Left renal pelvis (tissue), 4 donors: ENCODE results near the gene TAF6L. TPM values are rescaled to one million over a fixed set of nuclear protein-coding genes. Genes with fewer than 3 reads are reported as not detected.
"Not testable (repeated sequence)": the region's sequence is repeated elsewhere in the genome, so short reads cannot be mapped to it uniquely, and the experiment has no call there.

Experiments
- DNase-seq, 4 donors: peaks; one replicate each; pipeline ENCODE4 v3.0.0-alpha.2; 2013; ENCODE audit warnings: low read depth in 4 of 4, low spot score in 3 of 4
- polyA plus RNA-seq, 4 donors: library from polyadenylated mRNA; unstranded; fragments of 120-200 nt; gene quantifications; one replicate each; pipeline ENCODE4 v1.2.1, GENCODE V29; 2013; ENCODE audit not compliant: insufficient read length in 4 of 4

The TAF6L gene
- polyA plus RNA-seq, 4 donors: 19.8 to 43.2 (median 26.6) TPM

GRCh38 chr11:62804310-62805075, 33.3 kb downstream of the TAF6L start:
- no peak for DNase-seq

GRCh38 chr11:62805076-62805892, 34.1 kb downstream of the TAF6L start, which contains the start of gene NXF1:
TSS of gene NXF1 (minus strand) at chr11:62805440. CDS start at chr11:62805356, 84 bp downstream.
- peak; percentile 89 to 93 (median 90) for DNase-seq

GRCh38 chr11:62805961-62806441, 34.8 kb downstream of the TAF6L start:
- no peak for DNase-seq

GRCh38 chr11:62806611-62807121, 35.5 kb downstream of the TAF6L start:
- DNase-seq: no peak

- no peak for DNase-seq
Observed at GRCh38 chr11:62810748-62811147, 39.6 kb downstream of the TAF6L start.

GRCh38 chr11:62811659-62812058, 40.5 kb downstream of the TAF6L start:
- no peak for DNase-seq

- DNase-seq: no peak
Observed at GRCh38 chr11:62816557-62816956, 45.4 kb downstream of the TAF6L start.

GRCh38 chr11:62817129-62817528, 45.9 kb downstream of the TAF6L start:
- no peak for DNase-seq

GRCh38 chr11:62823677-62824076, 52.5 kb downstream of the TAF6L start:
- no peak for DNase-seq

GRCh38 chr11:62828130-62828529, 56.9 kb downstream of the TAF6L start:
- not testable (repeated sequence) for DNase-seq

GRCh38 chr11:62830904-62831519, 59.8 kb downstream of the TAF6L start:
- DNase-seq: peak; percentile 51 to 63 (median 60)

GRCh38 chr11:62831520-62832335, 60.5 kb downstream of the TAF6L start, which contains the start of gene STX5:
TSS of gene STX5 (minus strand) at chr11:62832051. CDS start at chr11:62831243, 808 bp downstream.
- DNase-seq: peak; percentile 97 to 98 (median 98)

GRCh38 chr11:62832336-62833234, 61.4 kb downstream of the TAF6L start, which contains the start of gene TEX54:
TSS of gene TEX54 (minus strand) at chr11:62832841.
- no peak for DNase-seq

GRCh38 chr11:62835336-62835735, 64.1 kb downstream of the TAF6L start:
- DNase-seq: no peak

Other genes with a start within 250 kb of the TAF6L start
- 100 to 1,000 TPM; 189 to 439 (median 222) TPM for gene AHNAK, start 224.6 kb upstream of the TAF6L start, polyA plus RNA-seq
- gene EEF1G, start 197.5 kb upstream of the TAF6L start, polyA plus RNA-seq: 1,000 to 10,000 TPM; 1,909 to 2,321 (median 2,191) TPM
- gene TUT1, start 179.9 kb upstream of the TAF6L start, polyA plus RNA-seq: 10 to 100 TPM; 18.7 to 25.0 (median 21.1) TPM
- gene MTA2, start 169.5 kb upstream of the TAF6L start, polyA plus RNA-seq: 100 to 1,000 TPM in 1 of 4 donors, 10 to 100 TPM in 3; 83.7 to 106 (median 94.6) TPM
- 10 to 100 TPM; 31.8 to 42.3 (median 38.6) TPM for gene EML3, start 158.6 kb upstream of the TAF6L start, polyA plus RNA-seq
- 1 to 10 TPM; 3.1 to 6.9 (median 3.6) TPM for gene ROM1, start 158.1 kb upstream of the TAF6L start, polyA plus RNA-seq
- 10 to 100 TPM; 27.2 to 49.9 (median 29.8) TPM for gene B3GAT3, start 149.4 kb upstream of the TAF6L start, polyA plus RNA-seq
- 100 to 1,000 TPM; 363 to 404 (median 379) TPM for gene GANAB, start 124.8 kb upstream of the TAF6L start, polyA plus RNA-seq
- gene INTS5, start 118.1 kb upstream of the TAF6L start, polyA plus RNA-seq: 10 to 100 TPM; 15.7 to 21.6 (median 18.1) TPM
- gene C11orf98, start 106.2 kb upstream of the TAF6L start, polyA plus RNA-seq: 10 to 100 TPM; 44.7 to 64.6 (median 53.5) TPM
- 1 to 10 TPM; 4.4 to 6.6 (median 6.0) TPM for gene CSKMT, start 106.1 kb upstream of the TAF6L start, polyA plus RNA-seq
- gene UQCC3, start 99.7 kb upstream of the TAF6L start, polyA plus RNA-seq: 10 to 100 TPM in 1 of 4 donors, 1 to 10 TPM in 3; 6.0 to 12.6 (median 7.6) TPM
- gene LBHD1, start 99.1 kb upstream of the TAF6L start, polyA plus RNA-seq: 1 to 10 TPM; 5.6 to 8.5 (median 6.1) TPM
- 100 to 1,000 TPM; 109 to 166 (median 156) TPM for gene UBXN1, start 92.3 kb upstream of the TAF6L start, polyA plus RNA-seq
- gene LRRN4CL, start 81.9 kb upstream of the TAF6L start, polyA plus RNA-seq: 1 to 10 TPM in 3 of 4 donors, under 1 TPM in 1; 0.92 to 9.5 (median 1.4) TPM
- gene BSCL2, start 64.0 kb upstream of the TAF6L start, polyA plus RNA-seq: 10 to 100 TPM; 48.7 to 71.0 (median 56.2) TPM
- 1 to 10 TPM; 1.5 to 2.4 (median 1.9) TPM for gene GNG3, start 63.7 kb upstream of the TAF6L start, polyA plus RNA-seq
- gene HNRNPUL2, start 43.9 kb upstream of the TAF6L start, polyA plus RNA-seq: 10 to 100 TPM; 71.1 to 91.1 (median 84.8) TPM
- 10 to 100 TPM; 38.8 to 46.5 (median 44.0) TPM for gene TTC9C, start 42.9 kb upstream of the TAF6L start, polyA plus RNA-seq
- gene ZBTB3, start 17.2 kb upstream of the TAF6L start, polyA plus RNA-seq: 1 to 10 TPM; 3.9 to 8.9 (median 7.6) TPM
- gene POLR2G, start 9.8 kb upstream of the TAF6L start, polyA plus RNA-seq: 100 to 1,000 TPM; 102 to 155 (median 145) TPM
- gene TMEM179B, start 16.0 kb downstream of the TAF6L start, polyA plus RNA-seq: 10 to 100 TPM; 38.8 to 68.4 (median 63.9) TPM
- gene TMEM223, start 20.6 kb downstream of the TAF6L start, polyA plus RNA-seq: 10 to 100 TPM; 19.4 to 31.0 (median 23.3) TPM
- gene NXF1, start 34.0 kb downstream of the TAF6L start, polyA plus RNA-seq: 100 to 1,000 TPM; 109 to 125 (median 121) TPM
- 10 to 100 TPM; 53.3 to 57.3 (median 55.5) TPM for gene STX5, start 60.7 kb downstream of the TAF6L start, polyA plus RNA-seq
- under 1 TPM in 3 of 4 donors, not detected in 1; 0.32 to 0.63 (median 0.38) TPM for gene TEX54, start 61.4 kb downstream of the TAF6L start, polyA plus RNA-seq
- gene WDR74, start 68.2 kb downstream of the TAF6L start, polyA plus RNA-seq: 10 to 100 TPM; 30.2 to 50.4 (median 35.3) TPM
- gene SLC3A2, start 109.5 kb downstream of the TAF6L start, polyA plus RNA-seq: 100 to 1,000 TPM in 3 of 4 donors, 10 to 100 TPM in 1; 81.0 to 207 (median 159) TPM
- gene CHRM1, start 150.0 kb downstream of the TAF6L start, polyA plus RNA-seq: under 1 TPM in 2 of 4 donors, not detected in 2; 0.05 to 0.40 TPM
- 10 to 100 TPM in 3 of 4 donors, under 1 TPM in 1; 0.22 to 34.7 (median 20.9) TPM for gene SLC22A6, start 213.6 kb downstream of the TAF6L start, polyA plus RNA-seq
- gene SLC22A8, start 244.4 kb downstream of the TAF6L start, polyA plus RNA-seq: 10 to 100 TPM in 3 of 4 donors, under 1 TPM in 1; 0.59 to 51.1 (median 32.8) TPM